ENCODE results near the gene ZNF326.

GRCh38 chr1:89962024-89962741 is 32.7 kb upstream of the ZNF326 start:
- TF ChIP-seq ZNF622 (IDR thresholded peaks at IDR 0.05): no peak
- TF ChIP-seq SP1 (IDR thresholded peaks at IDR 0.05; ENCODE audit: low read depth, low read length): no peak
- no peak for TF ChIP-seq POLR2A (IDR thresholded peaks at IDR 0.05; ENCODE audit: low read depth, low read length)
- no peak for TF ChIP-seq BHLHE40 (IDR thresholded peaks at IDR 0.05; ENCODE audit: borderline replicate concordance in 1 of 2, low read depth in 2 of 2, low read length in 1 of 2)
- TF ChIP-seq CTCF (IDR thresholded peaks at IDR 0.05 in 2 of 3, conservative IDR thresholded peaks at IDR 0.05 in 1 of 3; ENCODE audit: control insufficient read depth in 2 of 3, extremely low read depth in 1 of 3, insufficient read depth in 1 of 3, low read depth in 3 of 3, low read length in 3 of 3): no peak
